ENCODE data around the gene SEBOX.

DNA sequence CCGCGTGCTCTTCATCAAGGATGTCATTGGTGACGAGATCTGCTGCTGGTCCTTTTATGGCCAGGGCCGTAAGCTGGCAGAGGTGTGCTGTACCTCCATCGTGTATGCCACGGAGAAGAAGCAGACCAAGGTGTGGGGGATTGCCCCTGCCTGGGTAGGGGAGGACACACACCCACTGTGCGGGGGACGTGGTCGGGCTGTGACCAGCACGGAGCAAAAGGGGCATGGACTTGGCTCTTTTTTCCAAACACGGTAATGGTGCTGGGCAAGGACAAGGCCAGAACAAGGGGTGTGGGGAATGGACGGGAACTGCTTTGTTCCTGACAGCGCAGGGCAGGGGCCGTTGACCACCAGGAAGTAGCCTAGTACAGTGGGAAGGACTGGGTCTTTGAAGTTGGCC is 22.7 kb downstream of the SEBOX start:
- TF ChIP-seq, protein P1, sequence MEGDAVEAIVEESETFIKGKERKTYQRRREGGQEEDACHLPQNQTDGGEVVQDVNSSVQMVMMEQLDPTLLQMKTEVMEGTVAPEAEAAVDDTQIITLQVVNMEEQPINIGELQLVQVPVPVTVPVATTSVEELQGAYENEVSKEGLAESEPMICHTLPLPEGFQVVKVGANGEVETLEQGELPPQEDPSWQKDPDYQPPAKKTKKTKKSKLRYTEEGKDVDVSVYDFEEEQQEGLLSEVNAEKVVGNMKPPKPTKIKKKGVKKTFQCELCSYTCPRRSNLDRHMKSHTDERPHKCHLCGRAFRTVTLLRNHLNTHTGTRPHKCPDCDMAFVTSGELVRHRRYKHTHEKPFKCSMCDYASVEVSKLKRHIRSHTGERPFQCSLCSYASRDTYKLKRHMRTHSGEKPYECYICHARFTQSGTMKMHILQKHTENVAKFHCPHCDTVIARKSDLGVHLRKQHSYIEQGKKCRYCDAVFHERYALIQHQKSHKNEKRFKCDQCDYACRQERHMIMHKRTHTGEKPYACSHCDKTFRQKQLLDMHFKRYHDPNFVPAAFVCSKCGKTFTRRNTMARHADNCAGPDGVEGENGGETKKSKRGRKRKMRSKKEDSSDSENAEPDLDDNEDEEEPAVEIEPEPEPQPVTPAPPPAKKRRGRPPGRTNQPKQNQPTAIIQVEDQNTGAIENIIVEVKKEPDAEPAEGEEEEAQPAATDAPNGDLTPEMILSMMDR (IDR thresholded peaks at IDR 0.05): no peak
- no peak for TF ChIP-seq POLR2A (IDR thresholded peaks at IDR 0.05)

Measured in heart left ventricle (tissue), 13 donors.